NCI-H2107 (cell line): ENCODE results near the gene CNTN5.
"Not testable (repeated sequence)": the region's sequence is repeated elsewhere in the genome, so short reads cannot be mapped to it uniquely, and the experiment has no call there.

Source experiments
- DNase-seq: peaks from one replicate; lab custom pipeline; 2025; lab: John Stamatoyannopoulos, UW

The CNTN5 gene

GRCh38 chr11:99275521-99275920, 254.8 kb downstream of the CNTN5 start:
- DNase-seq: no peak

DNA sequence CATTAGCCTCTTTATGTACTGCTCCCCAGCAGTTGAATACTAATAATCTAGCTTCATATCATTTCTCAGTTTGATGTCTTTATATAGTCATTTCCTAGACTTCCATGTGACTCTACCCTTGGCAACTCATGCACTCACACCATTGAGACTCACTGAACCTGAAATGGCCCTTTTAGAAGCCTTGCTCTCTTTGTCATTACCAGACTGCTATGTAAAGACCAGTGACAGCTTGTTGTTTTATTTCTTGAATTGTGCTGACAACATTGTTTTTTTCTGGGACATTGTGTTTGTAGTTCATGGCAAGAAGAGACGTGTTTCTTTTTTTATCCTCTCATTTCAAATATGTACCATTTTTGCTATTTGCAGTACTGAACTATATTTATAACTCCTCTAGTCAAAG, 256.5 kb downstream of the CNTN5 start:
- no peak for DNase-seq

DNA sequence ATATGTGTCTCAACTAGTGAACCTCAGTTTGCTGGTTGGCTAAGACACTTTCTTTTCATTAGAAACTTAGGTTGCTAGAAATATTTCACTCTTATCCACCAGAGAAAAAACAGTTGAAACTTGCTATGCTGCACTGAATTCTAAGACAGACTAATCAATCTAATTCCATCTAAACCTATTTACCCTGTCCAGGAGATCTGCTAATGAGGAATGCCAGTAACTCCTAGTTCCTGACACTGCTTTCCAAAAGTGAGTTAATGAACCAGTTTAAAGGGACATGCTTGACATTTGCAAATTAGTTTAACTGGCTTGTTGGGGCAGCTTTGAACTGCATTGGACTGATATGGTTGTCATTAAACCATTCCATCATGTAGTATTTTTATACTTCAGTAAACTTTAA, 258.5 kb downstream of the CNTN5 start:
- no peak for DNase-seq

GRCh38 chr11:99281331-99281730, 260.6 kb downstream of the CNTN5 start:
- no peak for DNase-seq

GRCh38 chr11:99297925-99298324, 277.2 kb downstream of the CNTN5 start:
- DNase-seq: not testable (repeated sequence)

DNA sequence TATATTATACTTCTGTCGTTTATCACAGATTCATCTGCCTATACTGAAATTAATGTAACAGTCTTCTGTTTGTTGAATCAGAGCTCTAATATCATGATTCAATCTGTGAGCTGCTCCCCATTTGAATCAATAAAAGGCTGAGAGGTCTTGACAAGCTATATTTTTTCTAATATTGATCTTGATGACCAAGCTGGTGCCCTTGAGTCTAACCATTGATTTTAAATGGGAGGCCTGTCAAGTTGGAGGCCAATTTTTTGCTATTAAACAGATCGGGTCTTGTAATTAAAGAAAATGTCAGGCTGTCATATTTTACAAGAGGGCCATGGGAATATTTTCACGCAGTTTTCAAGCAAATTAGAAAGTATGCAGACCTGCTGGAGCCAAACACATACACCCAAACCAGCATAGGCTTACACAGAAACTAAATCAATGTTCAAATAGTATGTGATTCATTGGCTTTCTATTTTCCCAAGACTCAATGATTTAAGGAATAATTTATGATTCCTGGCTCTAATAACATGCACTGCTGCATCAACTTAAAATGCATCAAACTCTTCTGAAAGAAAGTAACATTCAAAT, 286.9 kb downstream of the CNTN5 start:
- no peak for DNase-seq

GRCh38 chr11:99311870-99312269, 291.1 kb downstream of the CNTN5 start:
- no peak for DNase-seq

- no peak for DNase-seq
These were observed 296.2 kb downstream of the CNTN5 start for GRCh38 chr11:99316776-99317520.

- DNase-seq: no peak
These were observed 300.1 kb downstream of the CNTN5 start for GRCh38 chr11:99320769-99321290.

DNA sequence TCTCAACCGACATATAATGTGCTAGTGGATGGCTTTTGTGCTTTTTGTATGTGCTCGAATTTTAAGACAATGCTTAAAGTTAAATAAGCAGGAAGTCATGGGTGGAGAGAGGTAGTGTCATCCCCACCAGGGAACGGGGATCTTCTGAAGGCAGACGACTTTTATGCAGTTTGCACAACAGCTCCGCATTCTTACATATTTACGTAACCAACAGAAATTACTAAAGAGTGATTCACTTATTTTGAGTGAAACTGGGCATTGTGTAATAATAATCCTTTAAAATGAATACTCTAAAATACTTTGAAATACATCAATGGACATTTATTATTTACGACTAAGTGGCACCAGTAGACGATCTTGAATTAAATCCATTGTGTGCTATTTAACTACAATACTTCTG, 305.1 kb downstream of the CNTN5 start:
- no peak for DNase-seq

GRCh38 chr11:99327066-99327465, 306.3 kb downstream of the CNTN5 start:
- DNase-seq: no peak

DNA sequence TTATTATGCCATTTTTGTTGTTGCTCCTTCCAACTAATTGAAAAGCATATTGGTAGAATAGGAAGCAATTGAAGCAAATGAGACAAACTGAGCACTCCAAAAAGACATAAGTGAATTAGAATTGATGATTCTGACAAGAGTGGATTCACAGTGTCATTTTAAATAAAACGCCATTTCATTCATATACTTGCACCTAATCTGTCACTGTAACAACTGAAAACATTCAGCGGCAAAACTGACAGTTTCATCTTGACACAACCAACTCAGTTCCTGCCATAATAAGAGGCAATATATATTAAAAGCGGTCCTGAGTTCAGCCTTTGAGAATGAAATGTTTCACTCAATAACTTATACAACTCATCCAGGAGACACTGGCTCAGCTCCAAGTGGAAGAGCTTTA, 306.8 kb downstream of the CNTN5 start:
- DNase-seq: no peak

DNA sequence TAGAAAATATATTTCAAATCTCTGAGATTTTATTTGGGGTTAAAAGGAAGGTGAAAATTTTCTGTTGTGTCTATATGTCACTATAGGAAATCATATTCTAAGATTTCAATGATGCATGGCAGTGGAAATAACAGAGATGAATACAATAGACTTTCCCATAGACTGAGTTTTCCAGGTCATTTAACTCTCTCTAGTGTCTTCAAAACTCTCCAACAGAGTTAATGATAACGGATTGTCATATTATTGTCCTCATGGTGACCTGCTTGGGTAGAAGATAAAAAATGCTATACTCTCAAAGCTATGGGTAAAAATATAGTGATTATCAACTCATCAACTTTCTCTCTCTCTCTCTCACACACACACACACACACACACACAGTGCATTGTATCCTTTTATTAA, 312.9 kb downstream of the CNTN5 start:
- no peak for DNase-seq

DNA sequence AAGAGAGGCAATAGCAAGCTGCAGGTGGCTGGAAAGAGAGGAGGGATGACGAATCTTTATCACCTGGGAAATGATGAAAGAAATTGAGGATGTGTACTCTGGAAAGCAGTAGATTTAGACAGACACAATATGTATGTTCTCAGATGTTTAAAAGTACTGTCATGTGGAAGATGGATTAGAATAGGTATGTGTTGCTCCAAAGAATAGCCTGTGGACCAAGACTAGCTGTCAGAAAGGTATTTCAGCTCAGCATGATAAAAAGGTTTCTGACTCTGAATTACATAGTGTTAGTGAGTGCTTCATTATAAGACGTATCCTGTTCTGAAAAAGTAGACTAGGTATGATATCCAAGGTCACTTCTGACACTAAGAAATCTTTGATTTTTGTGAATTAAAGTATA, 322.4 kb downstream of the CNTN5 start:
- DNase-seq: no peak

DNA sequence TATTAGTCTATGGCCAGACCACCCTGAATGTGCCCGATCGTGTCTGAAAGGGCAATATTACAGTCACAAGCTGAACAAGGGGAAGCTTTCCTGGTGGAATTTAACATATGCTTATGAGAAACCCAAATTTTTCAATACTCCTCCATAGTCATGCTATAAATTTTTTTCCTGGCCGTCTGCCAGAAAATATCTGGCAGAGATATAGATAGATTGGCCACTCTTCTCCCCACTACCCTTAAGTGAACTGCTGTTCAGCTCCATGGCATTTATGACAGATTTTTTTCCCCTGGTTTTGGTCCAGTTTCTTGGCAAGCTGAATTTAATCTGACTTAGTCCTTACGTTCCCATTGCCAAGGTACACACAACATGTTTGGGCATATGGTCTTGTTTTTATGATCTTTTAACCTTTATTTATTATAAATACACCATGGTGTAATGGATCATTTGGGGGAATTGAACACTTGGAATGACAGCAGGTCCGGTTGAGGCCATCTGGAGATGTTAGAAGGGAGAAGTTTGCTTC, 328.5 kb downstream of the CNTN5 start:
- no peak for DNase-seq

DNA sequence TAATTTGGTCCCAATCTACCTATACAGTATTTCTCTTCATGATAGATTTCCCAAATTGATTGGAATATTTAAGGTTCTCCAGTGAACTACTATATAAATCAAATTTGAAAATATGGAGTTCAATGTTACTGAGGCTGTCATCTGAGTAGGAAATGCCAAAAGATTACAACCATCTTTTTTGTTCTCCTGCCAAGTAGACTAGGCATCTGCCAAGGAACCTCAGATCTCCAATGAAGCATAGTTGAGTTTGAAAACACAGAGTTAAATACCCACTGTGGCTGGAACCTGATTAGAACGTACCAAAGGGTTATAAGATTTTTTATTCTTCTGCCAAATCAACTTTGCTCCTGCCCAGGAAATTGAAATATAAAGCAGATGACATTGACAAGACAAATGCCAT, 330.9 kb downstream of the CNTN5 start:
- no peak for DNase-seq

DNA sequence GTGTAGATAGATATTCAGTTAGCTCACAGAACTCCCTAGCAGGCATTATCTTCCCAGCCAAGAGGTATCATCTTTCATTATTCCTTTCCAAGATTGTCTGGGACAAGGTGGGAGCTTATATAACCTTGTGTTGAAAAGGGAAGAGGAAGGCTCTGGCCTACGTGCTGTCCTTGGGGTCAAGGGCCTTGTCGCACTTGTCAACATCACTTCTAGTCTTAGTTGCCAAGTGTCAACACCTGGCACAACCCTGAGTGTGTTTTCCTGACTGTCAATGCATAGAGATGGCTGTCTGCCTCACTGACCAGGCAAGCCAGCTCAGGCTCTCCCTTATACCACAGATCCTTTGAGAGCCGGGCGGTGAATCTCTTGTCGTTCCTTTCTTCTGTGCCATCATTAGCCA, 331.9 kb downstream of the CNTN5 start:
- no peak for DNase-seq

- no peak for DNase-seq
These were observed 345.8 kb downstream of the CNTN5 start for GRCh38 chr11:99366546-99366945.

GRCh38 chr11:99368583-99368982, 347.8 kb downstream of the CNTN5 start:
- no peak for DNase-seq

- DNase-seq: no peak
These were observed 349.9 kb downstream of the CNTN5 start for GRCh38 chr11:99370549-99371216.

- no peak for DNase-seq
These were observed 350.5 kb downstream of the CNTN5 start for GRCh38 chr11:99371257-99371656.

GRCh38 chr11:99376463-99376862, 355.7 kb downstream of the CNTN5 start:
- DNase-seq: no peak

DNA sequence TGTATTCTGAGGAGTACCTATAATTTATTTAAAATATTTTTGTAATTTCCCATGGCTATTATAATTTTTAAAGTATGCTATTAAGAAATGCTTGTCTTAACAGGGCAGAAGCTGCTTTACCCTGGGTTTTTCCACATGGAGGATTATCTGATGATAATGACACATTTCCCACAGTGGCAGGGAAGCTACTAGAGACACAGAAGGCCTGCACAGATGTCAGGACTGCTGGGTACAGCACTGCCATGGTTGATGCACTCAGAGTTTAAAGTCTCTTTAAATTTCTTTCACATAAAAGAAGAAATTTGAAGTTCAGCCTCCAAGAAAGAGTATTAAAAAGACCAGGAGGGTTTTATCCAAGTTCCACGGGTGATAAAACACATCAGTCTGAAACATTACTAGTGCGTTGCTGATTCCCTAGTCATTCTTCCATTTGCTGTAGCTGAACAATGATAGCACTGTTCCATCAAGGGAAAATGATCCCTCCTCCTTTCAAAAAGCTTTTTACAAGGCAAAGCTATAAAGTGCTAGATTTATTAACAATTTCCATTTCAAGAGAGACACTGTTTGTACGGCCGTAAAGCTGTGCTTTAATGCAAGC, 363.0 kb downstream of the CNTN5 start:
- DNase-seq: no peak
